ENCODE data around the gene PRRT2. TPM values are rescaled to one million over a fixed set of nuclear protein-coding genes. Genes with fewer than 3 reads are reported as not detected.

Gene PRRT2
- total and polyA plus RNA-seq, 10 of the 15 experiments (the other 5 are each of a cell fraction or from before 2014, with no cell fraction given) = 0.08 to 0.49 (median 0.12) TPM; not detected in 4

- TF ChIP-seq NFYA (IDR thresholded peaks at IDR 0.05; ENCODE audit: borderline replicate concordance, low read depth, low read length) = no peak
- TF ChIP-seq KDM1A (IDR thresholded peaks at IDR 0.05; ENCODE audit: borderline replicate concordance) = no peak
- no peak for TF ChIP-seq PBX3 (IDR thresholded peaks at IDR 0.05; ENCODE audit: insufficient replicate concordance, low read depth, low read length)
- TF ChIP-seq HDGF (IDR thresholded peaks at IDR 0.05) = no peak
- TF ChIP-seq, protein P1, sequence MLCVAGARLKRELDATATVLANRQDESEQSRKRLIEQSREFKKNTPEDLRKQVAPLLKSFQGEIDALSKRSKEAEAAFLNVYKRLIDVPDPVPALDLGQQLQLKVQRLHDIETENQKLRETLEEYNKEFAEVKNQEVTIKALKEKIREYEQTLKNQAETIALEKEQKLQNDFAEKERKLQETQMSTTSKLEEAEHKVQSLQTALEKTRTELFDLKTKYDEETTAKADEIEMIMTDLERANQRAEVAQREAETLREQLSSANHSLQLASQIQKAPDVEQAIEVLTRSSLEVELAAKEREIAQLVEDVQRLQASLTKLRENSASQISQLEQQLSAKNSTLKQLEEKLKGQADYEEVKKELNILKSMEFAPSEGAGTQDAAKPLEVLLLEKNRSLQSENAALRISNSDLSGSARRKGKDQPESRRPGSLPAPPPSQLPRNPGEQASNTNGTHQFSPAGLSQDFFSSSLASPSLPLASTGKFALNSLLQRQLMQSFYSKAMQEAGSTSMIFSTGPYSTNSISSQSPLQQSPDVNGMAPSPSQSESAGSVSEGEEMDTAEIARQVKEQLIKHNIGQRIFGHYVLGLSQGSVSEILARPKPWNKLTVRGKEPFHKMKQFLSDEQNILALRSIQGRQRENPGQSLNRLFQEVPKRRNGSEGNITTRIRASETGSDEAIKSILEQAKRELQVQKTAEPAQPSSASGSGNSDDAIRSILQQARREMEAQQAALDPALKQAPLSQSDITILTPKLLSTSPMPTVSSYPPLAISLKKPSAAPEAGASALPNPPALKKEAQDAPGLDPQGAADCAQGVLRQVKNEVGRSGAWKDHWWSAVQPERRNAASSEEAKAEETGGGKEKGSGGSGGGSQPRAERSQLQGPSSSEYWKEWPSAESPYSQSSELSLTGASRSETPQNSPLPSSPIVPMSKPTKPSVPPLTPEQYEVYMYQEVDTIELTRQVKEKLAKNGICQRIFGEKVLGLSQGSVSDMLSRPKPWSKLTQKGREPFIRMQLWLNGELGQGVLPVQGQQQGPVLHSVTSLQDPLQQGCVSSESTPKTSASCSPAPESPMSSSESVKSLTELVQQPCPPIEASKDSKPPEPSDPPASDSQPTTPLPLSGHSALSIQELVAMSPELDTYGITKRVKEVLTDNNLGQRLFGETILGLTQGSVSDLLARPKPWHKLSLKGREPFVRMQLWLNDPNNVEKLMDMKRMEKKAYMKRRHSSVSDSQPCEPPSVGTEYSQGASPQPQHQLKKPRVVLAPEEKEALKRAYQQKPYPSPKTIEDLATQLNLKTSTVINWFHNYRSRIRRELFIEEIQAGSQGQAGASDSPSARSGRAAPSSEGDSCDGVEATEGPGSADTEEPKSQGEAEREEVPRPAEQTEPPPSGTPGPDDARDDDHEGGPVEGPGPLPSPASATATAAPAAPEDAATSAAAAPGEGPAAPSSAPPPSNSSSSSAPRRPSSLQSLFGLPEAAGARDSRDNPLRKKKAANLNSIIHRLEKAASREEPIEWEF (IDR thresholded peaks at IDR 0.05; ENCODE audit: insufficient replicate concordance, low read depth, low read length) = no peak
- peak; percentile 33; the same call in 1 of the 2 replicates for TF ChIP-seq NR2F1 (conservative IDR thresholded peaks at IDR 0.05)
- TF ChIP-seq SMC3 (IDR thresholded peaks at IDR 0.05; ENCODE audit: borderline replicate concordance, low read length) = no peak
- TF ChIP-seq YY1 (IDR thresholded peaks at IDR 0.05; ENCODE audit: low read depth, low read length) = peak; percentile 52; the same call in 1 of the 2 replicates
- TF ChIP-seq, protein P2, sequence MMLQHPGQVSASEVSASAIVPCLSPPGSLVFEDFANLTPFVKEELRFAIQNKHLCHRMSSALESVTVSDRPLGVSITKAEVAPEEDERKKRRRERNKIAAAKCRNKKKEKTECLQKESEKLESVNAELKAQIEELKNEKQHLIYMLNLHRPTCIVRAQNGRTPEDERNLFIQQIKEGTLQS (IDR thresholded peaks at IDR 0.05; ENCODE audit: borderline replicate concordance, extremely low read depth, low read depth, low read length) = no peak
- TF ChIP-seq WRNIP1 (IDR thresholded peaks at IDR 0.05; ENCODE audit: borderline replicate concordance, low read depth, low read length) = no peak
- TF ChIP-seq BHLHE40 (IDR thresholded peaks at IDR 0.05; ENCODE audit: borderline replicate concordance in 1 of 2, low read depth in 2 of 2, low read length in 1 of 2) = peak in 1 of 2 experiments; percentile 34; a peak in 1 of 4 replicates
- no peak for TF ChIP-seq CBX5 (IDR thresholded peaks at IDR 0.05; ENCODE audit: low read depth)
- TF ChIP-seq, protein P3, sequence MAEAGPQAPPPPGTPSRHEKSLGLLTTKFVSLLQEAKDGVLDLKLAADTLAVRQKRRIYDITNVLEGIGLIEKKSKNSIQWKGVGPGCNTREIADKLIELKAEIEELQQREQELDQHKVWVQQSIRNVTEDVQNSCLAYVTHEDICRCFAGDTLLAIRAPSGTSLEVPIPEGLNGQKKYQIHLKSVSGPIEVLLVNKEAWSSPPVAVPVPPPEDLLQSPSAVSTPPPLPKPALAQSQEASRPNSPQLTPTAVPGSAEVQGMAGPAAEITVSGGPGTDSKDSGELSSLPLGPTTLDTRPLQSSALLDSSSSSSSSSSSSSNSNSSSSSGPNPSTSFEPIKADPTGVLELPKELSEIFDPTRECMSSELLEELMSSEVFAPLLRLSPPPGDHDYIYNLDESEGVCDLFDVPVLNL (IDR thresholded peaks at IDR 0.05; ENCODE audit: low read depth, low read length) = no peak
Observed at GRCh38 chr16:29806641-29807425, 5.2 kb upstream of the PRRT2 start (continued).

Measured in GM12878 (cell line).